GM12878 (cell line): ENCODE measurements around the gene ATP5PD.

ENCODE experiments used
- BHLHE40 ChIP-seq, 2 experiments: fragments of 450-650 bp in 1 of 2; IDR thresholded peaks; 2 replicates each; pipeline ENCODE4 v1.6.1; 2011 to 2017; ENCODE audit warnings: low read depth in 2 of 2, borderline replicate concordance in 1 of 2, improper control_type of control experiment in 1 of 2, low read length in 1 of 2, mild to moderate bottlenecking in 1 of 2
- CEBPZ ChIP-seq: fragments of 150-350 bp; IDR thresholded peaks from 2 replicates; pipeline ENCODE4 v1.6.1; 2016; ENCODE audit warnings: low read depth, low read length
- CTCF ChIP-seq, 3 experiments: IDR thresholded peaks in 2 of 3; conservative IDR thresholded peaks in 1 of 3; 2 replicates each; pipeline ENCODE4 v1.5.1; 2011; ENCODE audit warnings: low read depth in 3 of 3, low read length in 3 of 3, mild to moderate bottlenecking in 3 of 3, control low read depth in 2 of 3, moderate library complexity in 2 of 3, inconsistent platforms in 1 of 3, mixed read lengths in 1 of 3; ENCODE audit not compliant: control insufficient read depth in 2 of 3, insufficient read depth in 1 of 3; ENCODE audit errors: extremely low read depth in 1 of 3
- NFXL1 ChIP-seq: fragments of 450-650 bp; IDR thresholded peaks from 2 replicates; pipeline ENCODE4 v1.6.1; 2017; ENCODE audit warnings: antibody characterized with exemption, mild to moderate bottlenecking, borderline replicate concordance
- NR2C2 ChIP-seq: IDR thresholded peaks from 2 replicates; pipeline ENCODE4 v1.6.1; 2011; ENCODE audit warnings: borderline replicate concordance, low read depth; ENCODE audit not compliant: control insufficient read depth, insufficient read length
- POLR2AphosphoS5 ChIP-seq: IDR thresholded peaks from 2 replicates; pipeline ENCODE4 v1.6.1; 2011; ENCODE audit warnings: mild to moderate bottlenecking, low read length, inconsistent platforms
- RAD21 ChIP-seq: IDR thresholded peaks from 2 replicates; pipeline ENCODE4 v1.6.1; 2011; ENCODE audit warnings: mild to moderate bottlenecking, low read depth, low read length, moderate library complexity; ENCODE audit not compliant: insufficient read depth
- REST ChIP-seq: IDR thresholded peaks from 2 replicates; pipeline ENCODE4 v1.6.1; 2012; ENCODE audit warnings: mild to moderate bottlenecking, low read depth, low read length
- SP1 ChIP-seq: IDR thresholded peaks from one replicate; pipeline ENCODE4 v1.6.1; 2011; ENCODE audit warnings: low read depth, low read length
- TCF12 ChIP-seq: IDR thresholded peaks from 2 replicates; pipeline ENCODE4 v1.6.1; 2011; ENCODE audit warnings: low read depth, mild to moderate bottlenecking, low read length

GRCh38 chr17:75034236-75034908, 12.4 kb downstream of the ATP5PD start:
- TF ChIP-seq TCF12 (peak; percentile 60; the same call in 1 of the 2 replicates), NR2C2 (no peak), CEBPZ (no peak), REST (no peak), POLR2AphosphoS5 (no peak), BHLHE40 (IDR thresholded peaks at IDR 0.05; ENCODE audit: borderline replicate concordance in 1 of 2, low read depth in 2 of 2, low read length in 1 of 2) (peak in 1 of 2 experiments; percentile 82; a peak in 2 of 4 replicates), CTCF (IDR thresholded peaks at IDR 0.05 in 2 of 3, conservative IDR thresholded peaks at IDR 0.05 in 1 of 3; ENCODE audit: control insufficient read depth in 2 of 3, extremely low read depth in 1 of 3, insufficient read depth in 1 of 3, low read depth in 3 of 3, low read length in 3 of 3) (no peak), NFXL1 (no peak), SP1 (peak; percentile 16), RAD21 (no peak)
